ENCODE data around the gene RRM1.
"Not testable (repeated sequence)": the region's sequence is repeated elsewhere in the genome, so short reads cannot be mapped to it uniquely, and the experiment has no call there.

Gene RRM1

GRCh38 chr11:4094348-4095291 lies at the start of gene RRM1:
RRM1 (plus strand) TSS chr11:4094799; CDS start chr11:4095013, 214 bp downstream.
- DNase-seq, result peak; percentile 85

- no peak for DNase-seq
Observed at GRCh38 chr11:4044976-4045646, 49.5 kb upstream of the RRM1 start.

GRCh38 chr11:4048340-4048739 lies 46.3 kb upstream of the RRM1 start:
- no peak for DNase-seq

GRCh38 chr11:4049006-4049405 lies 45.6 kb upstream of the RRM1 start:
- no peak for DNase-seq

GRCh38 chr11:4050138-4050537 lies 44.5 kb upstream of the RRM1 start:
- no peak for DNase-seq

GRCh38 chr11:4053200-4053599 lies 41.4 kb upstream of the RRM1 start:
- DNase-seq, result not testable (repeated sequence)

GRCh38 chr11:4054643-4055042 lies 40.0 kb upstream of the RRM1 start:
- DNase-seq, result no peak

- no peak for DNase-seq
Observed at GRCh38 chr11:4059424-4059823, 35.2 kb upstream of the RRM1 start.

- peak; percentile 2 for DNase-seq
Observed at GRCh38 chr11:4060182-4060923, 34.2 kb upstream of the RRM1 start.

- no peak for DNase-seq
Observed at GRCh38 chr11:4061700-4062099, 32.9 kb upstream of the RRM1 start.

- no peak for DNase-seq
Observed at GRCh38 chr11:4063348-4063747, 31.3 kb upstream of the RRM1 start.

- no peak for DNase-seq
Observed at GRCh38 chr11:4064278-4064955, 30.2 kb upstream of the RRM1 start.

- DNase-seq, result no peak
Observed at GRCh38 chr11:4065086-4065485, 29.5 kb upstream of the RRM1 start.

- no peak for DNase-seq
Observed at GRCh38 chr11:4065601-4066377, 28.8 kb upstream of the RRM1 start.

- no peak for DNase-seq
Observed at GRCh38 chr11:4066910-4067309, 27.7 kb upstream of the RRM1 start.

GRCh38 chr11:4068962-4069361 lies 25.6 kb upstream of the RRM1 start:
- DNase-seq, result no peak

- no peak for DNase-seq
Observed at GRCh38 chr11:4071325-4071724, 23.3 kb upstream of the RRM1 start.

- no peak for DNase-seq
Observed at GRCh38 chr11:4071914-4072313, 22.7 kb upstream of the RRM1 start.

- DNase-seq, result peak; percentile 57
Observed at GRCh38 chr11:4072668-4073285, 21.8 kb upstream of the RRM1 start.

- DNase-seq, result no peak
Observed at GRCh38 chr11:4074266-4074665, 20.3 kb upstream of the RRM1 start.

GRCh38 chr11:4076774-4077173 lies 17.8 kb upstream of the RRM1 start:
- no peak for DNase-seq

- DNase-seq, result no peak
Observed at GRCh38 chr11:4083198-4083597, 11.4 kb upstream of the RRM1 start.
